Neural progenitor cell (in vitro differentiated cells): Measurements from ENCODE around the gene PLSCR1. TPM values are rescaled to one million over a fixed set of nuclear protein-coding genes. Genes with fewer than 3 reads are reported as not detected.

ENCODE experiments used
- DNase-seq: peaks from one replicate; pipeline ENCODE4 v3.0.0-alpha.2; 2016; ENCODE audit warnings: low spot score
- H2AFZ ChIP-seq: fragments of 200-600 bp; sonication (generic); replicated peaks from 2 replicates; pipeline ENCODE4 v1.6.1; 2016; ENCODE audit warnings: antibody characterized with exemption
- H3F3A ChIP-seq: fragments of 200-600 bp; sonication (generic); 2 replicates; pipeline ENCODE4 v1.6.1; 2016; ENCODE audit warnings: antibody characterized with exemption, low read depth
- H3K27ac ChIP-seq: fragments of 200-600 bp; sonication (generic); 2 replicates; pipeline ENCODE4 v1.5.1; 2016; ENCODE audit warnings: mild to moderate bottlenecking
- H3K27me3 ChIP-seq: fragments of 200-600 bp; sonication (generic); 2 replicates; pipeline ENCODE4 v1.6.1; 2016; ENCODE audit warnings: mild to moderate bottlenecking, moderate library complexity
- H3K36me3 ChIP-seq: fragments of 200-600 bp; sonication (generic); 2 replicates; pipeline ENCODE4 v1.5.1; 2016
- H3K4me1 ChIP-seq: fragments of 200-600 bp; sonication (generic); 2 replicates; pipeline ENCODE4 v1.6.1; 2016; ENCODE audit warnings: mixed run types
- H3K4me2 ChIP-seq: fragments of 200-600 bp; sonication (generic); 2 replicates; pipeline ENCODE4 v1.6.1; 2016
- H3K4me3 ChIP-seq: fragments of 200-600 bp; sonication (generic); 2 replicates; pipeline ENCODE4 v1.5.1; 2016
- H3K79me2 ChIP-seq: fragments of 200-600 bp; sonication (generic); 2 replicates; pipeline ENCODE4 v1.6.1; 2016; ENCODE audit warnings: low read depth
- H3K9ac ChIP-seq: fragments of 200-600 bp; sonication (generic); 2 replicates; pipeline ENCODE4 v1.6.1; 2016
- H3K9me3 ChIP-seq: fragments of 200-600 bp; sonication (generic); 2 replicates; pipeline ENCODE4 v1.5.1; 2016; ENCODE audit warnings: low read depth
- H4K20me1 ChIP-seq: fragments of 200-600 bp; sonication (generic); 2 replicates; pipeline ENCODE4 v1.6.1; 2016; ENCODE audit warnings: low read depth
- H3K27ac Mint-ChIP-seq: 3 replicates; pipeline ENCODE4 v1.8.0; 2021; ENCODE audit warnings: mixed read lengths
- H3K27me3 Mint-ChIP-seq: 2 replicates; pipeline ENCODE4 v1.8.0; 2022; ENCODE audit warnings: low read depth, mild to moderate bottlenecking, inconsistent platforms, moderate library complexity, mixed read lengths; ENCODE audit not compliant: insufficient read depth
- H3K36me3 Mint-ChIP-seq: 3 replicates; pipeline ENCODE4 v1.8.0; 2021; ENCODE audit warnings: mixed read lengths
- H3K4me1 Mint-ChIP-seq: 3 replicates; pipeline ENCODE4 v1.8.0; 2021; ENCODE audit warnings: mixed read lengths
- H3K4me3 Mint-ChIP-seq: 3 replicates; pipeline ENCODE4 v1.8.0; 2021; ENCODE audit warnings: mild to moderate bottlenecking, moderate library complexity, mixed read lengths
- H3K9me3 Mint-ChIP-seq: 3 replicates; pipeline ENCODE4 v1.8.0; 2020; ENCODE audit warnings: mixed read lengths
- EZH2 ChIP-seq: fragments of 200-600 bp; sonication (generic); IDR thresholded peaks from 2 replicates; pipeline ENCODE4 v1.6.1; 2017; ENCODE audit warnings: antibody characterized with exemption, mild to moderate bottlenecking, moderate library complexity
- EZH2phosphoT487 ChIP-seq: fragments of 200-600 bp; sonication (generic); IDR thresholded peaks from 2 replicates; pipeline ENCODE4 v1.6.1; 2017; ENCODE audit warnings: antibody characterized with exemption
- total RNA-seq: library from RNA; depleted of rRNA; stranded (reverse); fragments of >200 nt; gene quantifications from 2 replicates; pipeline ENCODE4 v1.2.3, GENCODE V29; 2015; ENCODE audit warnings: low replicate concordance
- TF ChIP-seq, protein P1 (sequence below): fragments of 200-600 bp; sonication (generic); IDR thresholded peaks from 2 replicates; pipeline ENCODE4 v1.5.1; 2017; ENCODE audit warnings: antibody characterized with exemption, mild to moderate bottlenecking

Gene PLSCR1
- 16.8 and 23.9 TPM in 2 replicates for total RNA-seq

DNA sequence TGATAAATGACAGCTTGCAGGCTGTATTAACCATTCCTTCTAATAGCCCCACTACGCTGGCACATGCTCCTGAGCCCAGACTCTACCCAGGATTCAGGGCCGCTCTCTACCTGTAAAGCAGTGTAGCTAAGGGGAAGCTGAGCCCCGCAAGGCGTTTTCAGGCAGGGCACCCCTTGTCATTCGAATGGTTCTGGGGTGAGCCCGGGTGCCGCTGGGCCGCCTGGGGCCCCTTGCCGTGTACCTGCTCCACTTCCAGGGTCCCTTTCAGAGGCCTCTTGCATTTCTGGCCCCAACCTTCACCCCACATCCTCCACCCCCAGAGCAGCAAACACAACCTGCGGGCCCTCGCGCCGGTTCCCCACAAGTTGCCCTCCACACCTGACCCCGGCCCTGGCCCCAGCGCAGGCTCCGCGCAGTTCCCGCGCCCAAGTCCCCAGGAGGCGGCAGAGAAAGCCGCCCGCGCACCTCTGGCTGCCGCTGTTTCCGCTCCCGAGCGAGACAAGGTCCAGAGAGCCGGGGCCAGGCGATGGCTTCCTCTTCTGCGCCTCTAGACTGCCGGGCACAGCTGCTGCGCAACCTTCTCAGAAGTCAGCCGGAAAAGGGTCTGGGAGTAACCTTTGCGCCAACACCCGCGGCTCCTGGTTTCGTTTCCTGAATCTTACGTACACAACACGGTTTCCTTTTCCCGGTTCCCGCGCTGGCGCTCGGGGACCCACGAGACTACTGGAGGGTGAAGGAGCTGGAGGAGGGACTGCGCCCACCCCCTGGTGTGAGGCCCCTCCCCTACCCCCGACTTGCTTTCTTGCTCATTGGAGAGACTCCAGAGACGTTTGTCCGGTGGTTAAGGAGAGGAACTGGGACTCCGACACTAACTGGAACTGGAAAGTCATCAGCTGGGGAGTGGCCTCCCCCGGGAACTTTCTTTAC is at the start of gene PLSCR1:
Gene PLSCR1 (minus strand): TSS at position 606 of the 927 bp plus-strand sequence. CDS start 8,055 bp downstream, outside the sequence.
- H3K4me1 Mint-ChIP-seq, result peaks cover 11% of the 10 kb centered on the region
- H3K9me3 Mint-ChIP-seq, result peaks cover under 1% of the 10 kb centered on the region
- H3K27ac Mint-ChIP-seq, result peak within 1 kb of the TSS; percentile 60
- TF ChIP-seq, protein P1, sequence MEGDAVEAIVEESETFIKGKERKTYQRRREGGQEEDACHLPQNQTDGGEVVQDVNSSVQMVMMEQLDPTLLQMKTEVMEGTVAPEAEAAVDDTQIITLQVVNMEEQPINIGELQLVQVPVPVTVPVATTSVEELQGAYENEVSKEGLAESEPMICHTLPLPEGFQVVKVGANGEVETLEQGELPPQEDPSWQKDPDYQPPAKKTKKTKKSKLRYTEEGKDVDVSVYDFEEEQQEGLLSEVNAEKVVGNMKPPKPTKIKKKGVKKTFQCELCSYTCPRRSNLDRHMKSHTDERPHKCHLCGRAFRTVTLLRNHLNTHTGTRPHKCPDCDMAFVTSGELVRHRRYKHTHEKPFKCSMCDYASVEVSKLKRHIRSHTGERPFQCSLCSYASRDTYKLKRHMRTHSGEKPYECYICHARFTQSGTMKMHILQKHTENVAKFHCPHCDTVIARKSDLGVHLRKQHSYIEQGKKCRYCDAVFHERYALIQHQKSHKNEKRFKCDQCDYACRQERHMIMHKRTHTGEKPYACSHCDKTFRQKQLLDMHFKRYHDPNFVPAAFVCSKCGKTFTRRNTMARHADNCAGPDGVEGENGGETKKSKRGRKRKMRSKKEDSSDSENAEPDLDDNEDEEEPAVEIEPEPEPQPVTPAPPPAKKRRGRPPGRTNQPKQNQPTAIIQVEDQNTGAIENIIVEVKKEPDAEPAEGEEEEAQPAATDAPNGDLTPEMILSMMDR, result no peak
- TF ChIP-seq EZH2, result peak; percentile 54
- no peak for TF ChIP-seq EZH2phosphoT487
- Histone ChIP-seq H3K36me3 (no peaks in the 10 kb centered on the region), H3K4me1 (no peaks in the 10 kb centered on the region), H3K9ac (no peak within 1 kb of the TSS), H2AFZ (peak within 1 kb of the TSS; percentile 94), H3K79me2 (peaks cover 7% of the 10 kb centered on the region), H3K9me3 (no peaks in the 10 kb centered on the region), H3K27me3 (peaks cover 3% of the 10 kb centered on the region), H4K20me1 (no peaks in the 10 kb centered on the region), H3K4me2 (peak within 1 kb of the TSS; percentile 77), H3F3A (no peaks in the 10 kb centered on the region), H3K27ac (no peak within 1 kb of the TSS), H3K4me3 (peak within 1 kb of the TSS; percentile 60)
- H3K36me3 Mint-ChIP-seq, result peaks cover 5% of the 10 kb centered on the region
- DNase-seq, result peak; percentile 77
- H3K4me3 Mint-ChIP-seq, result peak within 1 kb of the TSS; percentile 91
- no peaks in the 10 kb centered on the region for H3K27me3 Mint-ChIP-seq

GRCh38 chr3:146593776-146594175 is 49.4 kb upstream of the PLSCR1 start:
- Histone ChIP-seq H3K27me3 (no peaks in the 10 kb centered on the region), H3F3A (no peaks in the 10 kb centered on the region), H3K4me3 (no peak overlapping the region), H3K79me2 (no peaks in the 10 kb centered on the region), H3K9me3 (no peaks in the 10 kb centered on the region), H2AFZ (no peak overlapping the region), H3K27ac (no peak overlapping the region), H3K36me3 (no peaks in the 10 kb centered on the region), H4K20me1 (no peaks in the 10 kb centered on the region), H3K9ac (no peak overlapping the region), H3K4me2 (no peak overlapping the region), H3K4me1 (no peaks in the 10 kb centered on the region)
- H3K4me3 Mint-ChIP-seq, result no peak overlapping the region
- no peaks in the 10 kb centered on the region for H3K9me3 Mint-ChIP-seq
- no peaks in the 10 kb centered on the region for H3K4me1 Mint-ChIP-seq
- no peaks in the 10 kb centered on the region for H3K27me3 Mint-ChIP-seq
- no peak for DNase-seq
- H3K36me3 Mint-ChIP-seq, result no peaks in the 10 kb centered on the region
- H3K27ac Mint-ChIP-seq, result no peak overlapping the region
- TF ChIP-seq, protein P1, result no peak
- TF ChIP-seq EZH2phosphoT487 (no peak), EZH2 (no peak)

GRCh38 chr3:146590521-146590920 is 46.1 kb upstream of the PLSCR1 start:
- DNase-seq, result no peak
- TF ChIP-seq, protein P1, result no peak
- TF ChIP-seq EZH2phosphoT487, result no peak
- TF ChIP-seq EZH2, result no peak
- H3K9me3 Mint-ChIP-seq, result no peaks in the 10 kb centered on the region
- no peak overlapping the region for H3K27ac ChIP-seq
- no peak overlapping the region for H3K27ac Mint-ChIP-seq
- H3K4me1 ChIP-seq, result no peaks in the 10 kb centered on the region
- H3K4me2 ChIP-seq, result no peak overlapping the region
- no peaks in the 10 kb centered on the region for H3K4me1 Mint-ChIP-seq
- no peaks in the 10 kb centered on the region for H3K27me3 Mint-ChIP-seq
- no peaks in the 10 kb centered on the region for H3K27me3 ChIP-seq
- no peaks in the 10 kb centered on the region for H3K36me3 ChIP-seq
- H3K9ac ChIP-seq, result no peak overlapping the region
- no peak overlapping the region for H2AFZ ChIP-seq
- H3K36me3 Mint-ChIP-seq, result no peaks in the 10 kb centered on the region
- H3K9me3 ChIP-seq, result no peaks in the 10 kb centered on the region
- H3K79me2 ChIP-seq, result no peaks in the 10 kb centered on the region
- H4K20me1 ChIP-seq, result no peaks in the 10 kb centered on the region
- no peak overlapping the region for H3K4me3 ChIP-seq
- H3K4me3 Mint-ChIP-seq, result no peak overlapping the region
- no peaks in the 10 kb centered on the region for H3F3A ChIP-seq
